ENCODE measurements around the gene TACC3.
"Not testable (repeated sequence)": the region's sequence is repeated elsewhere in the genome, so short reads cannot be mapped to it uniquely, and the experiment has no call there.

TACC3 gene
- 55.9 to 165 (median 149) reads per million in 3 experiments for total RNA-seq

DNA sequence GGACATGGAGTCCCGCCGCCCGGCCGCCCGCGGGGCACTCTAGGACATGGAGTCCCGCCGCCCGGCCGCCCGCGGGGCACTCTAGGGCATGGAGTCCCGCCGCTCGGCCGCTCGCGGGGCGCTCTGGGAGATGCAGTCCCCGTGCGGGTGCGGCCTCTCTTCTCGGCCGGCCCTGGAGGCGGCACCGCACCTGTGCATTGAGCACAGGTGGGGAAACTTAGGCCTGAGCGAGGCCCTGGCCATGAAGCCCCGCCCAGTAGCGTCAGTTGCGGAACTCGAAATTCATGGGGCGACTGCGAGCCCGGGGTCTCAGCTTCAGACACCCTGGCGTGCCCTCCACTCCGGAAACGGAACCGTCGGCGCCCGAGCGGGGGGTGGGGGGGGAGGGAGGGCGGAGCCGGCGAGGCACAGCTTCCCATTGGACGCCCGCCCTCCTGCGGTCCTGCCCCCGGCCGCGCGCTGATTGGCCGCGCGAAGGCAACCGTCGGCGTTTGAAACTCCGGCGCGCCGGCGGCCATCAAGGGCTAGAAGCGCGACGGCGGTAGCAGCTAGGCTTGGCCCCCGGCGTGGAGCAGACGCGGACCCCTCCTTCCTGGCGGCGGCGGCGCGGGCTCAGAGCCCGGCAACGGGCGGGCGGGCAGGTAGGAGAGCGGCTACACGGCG lies at the start of gene TACC3, which contains the start of gene TMEM129:
TACC3 (plus strand) TSS at position 519 of the 663 bp plus-strand sequence. CDS start 1,901 bp downstream, outside the sequence.
TMEM129 (minus strand) TSS at position 321 of the 663 bp plus-strand sequence. CDS start 486 bp downstream, outside the sequence.
- peak; percentile 97 for DNase-seq

DNA sequence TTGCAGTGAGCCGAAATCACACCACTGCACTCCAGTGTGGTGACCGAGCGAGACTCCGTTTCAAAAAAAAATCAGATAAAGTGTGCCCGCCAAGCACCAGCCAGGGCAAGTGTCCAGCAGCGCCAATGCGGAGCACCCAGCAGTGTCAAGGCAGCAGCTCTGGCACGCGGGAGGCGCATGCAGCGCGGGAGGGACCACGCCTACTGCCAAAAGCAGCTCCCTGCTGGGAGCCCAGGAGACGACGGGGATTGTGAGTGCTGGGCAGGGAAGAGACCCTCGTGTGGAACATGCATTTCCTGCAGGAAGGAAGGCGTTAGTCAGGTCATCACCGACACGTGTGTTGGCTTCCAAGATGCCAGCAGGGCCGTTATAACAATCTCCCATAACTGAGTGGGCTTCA lies 47.6 kb upstream of the TACC3 start:
- DNase-seq, result no peak

DNA sequence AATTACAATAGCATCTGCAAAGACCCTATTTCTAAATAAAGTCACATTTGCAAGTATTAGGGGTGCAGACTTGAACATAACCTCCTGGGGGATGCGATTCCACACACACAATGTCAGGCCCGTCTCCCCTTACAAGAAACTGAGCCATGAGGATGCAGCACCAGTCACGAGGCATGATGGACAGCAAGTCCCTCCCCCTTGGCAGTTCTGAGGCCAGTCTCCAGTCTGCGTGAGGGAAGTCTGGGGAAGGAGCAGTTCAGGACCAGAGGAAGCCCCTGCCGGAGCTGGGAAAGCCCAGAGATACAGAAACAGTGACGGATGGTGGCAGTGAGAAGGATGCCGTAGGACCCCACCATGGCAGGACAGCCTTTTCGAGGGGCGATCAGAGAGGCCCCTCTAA lies 46.6 kb upstream of the TACC3 start:
- DNase-seq, result no peak

DNA sequence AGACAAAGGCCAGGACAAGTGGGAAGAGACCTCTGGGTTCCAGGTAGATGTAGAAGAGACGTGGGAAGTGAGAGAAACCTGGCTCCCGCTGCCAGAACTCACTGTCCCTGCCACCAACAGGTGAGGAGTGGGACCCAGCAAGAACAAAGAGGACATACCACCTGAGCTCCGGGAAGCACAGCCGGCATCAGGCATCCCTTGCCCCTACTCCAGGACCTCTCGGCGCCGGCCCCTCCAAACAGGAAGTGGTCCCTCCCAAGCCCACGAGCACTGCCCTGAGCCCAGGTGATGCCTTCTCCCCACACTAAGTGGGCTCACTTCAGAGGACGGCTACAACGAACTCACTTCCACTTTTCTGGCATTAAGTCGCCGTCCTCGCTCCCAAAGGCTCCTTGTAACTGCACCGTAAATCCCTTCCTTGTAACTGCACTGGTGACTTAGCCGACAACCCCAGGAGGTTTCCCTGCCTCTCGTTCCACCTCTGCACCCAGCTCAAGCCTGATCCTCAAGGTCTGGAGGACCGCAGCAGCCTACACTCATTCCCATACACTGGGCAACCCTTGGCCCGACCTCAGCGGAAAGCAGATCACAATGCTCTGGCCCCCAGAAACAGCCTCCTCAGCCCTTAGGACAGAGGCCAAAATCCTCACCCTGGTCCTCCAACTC lies 46.1 kb upstream of the TACC3 start:
- DNase-seq, result no peak

DNA sequence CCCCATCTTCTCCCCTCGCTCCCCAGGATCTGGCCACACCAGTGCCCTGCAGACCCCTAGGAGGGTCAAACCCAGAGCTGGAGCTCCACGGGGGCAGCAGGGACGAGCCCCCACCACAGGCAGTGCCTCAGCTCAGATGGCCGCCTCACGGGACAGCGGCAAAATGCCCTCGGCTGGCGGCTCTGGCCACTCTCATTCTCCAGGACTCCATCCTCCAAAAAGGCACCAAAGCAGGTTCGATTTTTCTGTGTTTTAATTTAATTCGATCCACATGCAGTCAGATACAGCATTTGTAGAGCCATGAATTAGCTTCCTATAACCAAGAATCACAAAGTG lies 45.6 kb upstream of the TACC3 start:
- DNase-seq, result no peak

DNA sequence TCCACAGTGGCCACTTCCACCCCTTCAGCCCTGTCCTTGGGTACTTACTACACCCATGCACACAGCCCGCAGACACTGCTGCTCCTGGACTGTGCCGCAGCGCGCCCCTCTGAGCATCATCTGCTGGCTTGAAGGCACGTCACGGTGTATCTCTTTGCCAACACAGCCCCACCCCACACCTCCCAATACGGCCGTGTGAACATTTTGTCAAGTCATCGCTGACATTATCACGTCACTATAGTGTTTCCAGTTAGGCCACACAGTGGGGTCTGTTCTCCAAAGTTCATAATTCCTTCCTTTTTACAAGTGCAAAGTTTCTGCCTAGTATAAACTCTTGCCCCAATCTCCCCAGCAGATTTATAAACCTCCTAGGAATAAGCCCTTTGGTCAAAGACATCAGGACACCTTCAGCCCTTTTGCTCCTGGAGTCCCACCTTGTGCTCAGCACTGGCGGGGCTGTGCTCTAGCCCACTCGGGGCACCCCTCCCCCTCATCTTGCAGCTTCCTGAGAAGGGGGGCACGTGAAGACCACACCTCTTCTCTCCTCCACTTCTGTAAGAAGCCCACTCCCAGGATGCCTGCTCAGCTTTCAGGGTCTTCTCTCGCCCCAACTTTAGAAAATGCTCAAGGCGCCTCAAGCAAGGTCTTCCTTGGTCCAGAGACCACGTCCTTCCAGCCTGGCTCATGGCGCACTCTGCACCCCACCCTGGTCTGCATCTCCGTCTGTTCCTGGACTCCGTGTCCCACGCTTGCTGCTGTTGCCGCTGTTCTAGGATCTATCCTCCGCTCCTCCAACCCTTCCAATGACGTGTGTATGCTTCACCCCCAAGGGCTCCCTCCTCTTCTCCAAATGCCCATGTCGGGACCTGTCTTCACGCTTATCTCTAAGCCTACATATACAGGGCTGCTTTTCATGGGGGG lies 44.5 kb upstream of the TACC3 start:
- no peak for DNase-seq

DNA sequence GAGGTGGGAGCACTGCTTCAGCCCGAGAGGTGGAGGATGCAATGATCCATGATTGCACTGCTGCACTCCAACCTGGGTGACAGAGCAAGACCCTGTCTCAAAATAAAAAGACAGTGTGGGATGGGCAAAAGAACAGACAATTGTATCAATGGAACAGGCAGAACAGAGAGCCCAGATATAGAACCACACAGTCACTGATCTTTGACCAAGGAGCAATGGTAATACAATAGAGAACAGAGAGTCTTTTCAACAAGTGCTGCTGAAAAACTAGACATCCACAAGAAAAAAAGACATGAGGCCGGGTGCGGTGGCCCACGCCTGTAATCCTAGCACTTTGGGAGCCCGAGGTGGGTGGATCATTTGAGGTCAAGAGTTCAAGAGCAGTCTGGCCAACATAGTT lies 43.1 kb upstream of the TACC3 start:
- DNase-seq, result no peak

DNA sequence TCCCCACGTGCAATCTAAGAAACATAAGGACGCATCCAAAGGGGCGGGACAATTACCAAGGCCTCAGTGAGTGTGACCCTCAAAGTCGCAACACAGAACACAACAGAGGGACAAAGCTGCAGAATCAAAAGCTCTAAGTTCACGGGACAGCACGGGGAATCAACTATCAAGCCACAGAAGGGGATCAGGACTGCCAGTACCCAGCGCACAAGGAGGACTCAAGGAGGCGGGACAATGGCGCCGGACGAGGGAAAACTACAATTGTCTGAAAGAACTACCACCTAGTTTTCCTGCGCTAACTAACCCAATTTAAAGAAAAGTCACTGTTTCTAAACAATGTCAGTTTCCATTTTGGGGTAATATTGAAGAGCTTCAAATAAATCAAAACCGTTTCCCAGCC lies 38.5 kb upstream of the TACC3 start:
- no peak for DNase-seq

DNA sequence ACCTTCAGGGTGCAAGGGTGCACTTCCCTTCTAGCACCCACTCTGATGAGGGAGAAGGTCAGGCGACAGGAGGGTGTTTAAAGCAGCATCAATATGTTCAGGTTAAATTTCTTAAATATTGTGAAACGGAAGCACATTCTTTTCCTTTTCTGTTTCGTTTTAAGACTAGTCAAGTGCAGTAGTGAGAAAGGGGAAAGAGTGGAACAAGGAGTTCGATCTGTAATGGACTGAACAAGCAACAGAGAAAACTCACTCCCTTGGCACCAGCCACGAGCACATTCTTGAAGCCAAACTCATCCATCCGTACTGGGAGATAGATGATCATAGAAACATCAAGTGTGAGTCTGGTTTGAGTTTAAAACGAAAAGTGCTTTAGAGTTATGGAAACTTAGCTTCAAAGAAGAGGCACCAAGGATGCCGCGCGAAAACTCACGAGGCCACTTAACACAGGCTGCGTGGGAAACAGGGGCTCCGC lies 38.0 kb upstream of the TACC3 start:
- DNase-seq, result no peak

DNA sequence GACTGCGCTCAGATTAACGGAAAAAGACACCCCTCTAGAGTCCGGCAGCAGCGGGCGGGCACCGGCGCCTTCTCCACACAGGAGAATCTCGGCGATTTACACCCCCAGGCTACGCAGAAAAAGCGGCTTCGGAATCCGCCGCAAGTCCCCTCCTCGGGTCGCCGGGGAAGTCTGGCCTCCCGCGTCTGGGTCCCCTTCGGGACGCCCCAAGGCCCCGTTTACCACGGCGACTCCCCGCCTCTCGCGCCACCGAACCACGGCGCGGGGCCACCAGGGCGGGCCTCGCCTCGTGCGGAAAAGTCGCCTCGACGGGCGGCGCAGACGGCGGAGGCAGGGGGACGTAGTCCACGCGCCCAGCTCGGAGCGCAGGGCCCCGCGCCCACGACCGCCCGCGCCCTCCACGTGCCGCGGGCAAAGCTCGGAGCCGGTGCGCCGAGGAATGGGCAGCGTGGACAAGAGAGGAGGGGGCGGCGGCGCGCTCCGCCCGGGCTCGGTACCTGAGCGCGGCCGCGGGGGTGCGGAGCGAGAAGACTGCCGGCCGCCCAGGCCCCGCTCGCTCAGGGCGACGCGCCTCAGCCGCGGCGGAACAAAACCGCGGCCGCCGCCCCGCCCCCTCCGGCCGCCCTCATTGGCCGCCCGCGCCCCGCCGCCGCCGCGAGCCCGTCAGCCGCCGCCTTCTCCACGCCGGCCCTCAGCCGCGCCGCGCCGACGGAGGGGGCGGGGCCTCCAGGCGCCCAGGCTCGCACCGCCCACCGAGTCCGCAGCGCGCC lies 37.4 kb upstream of the TACC3 start, which contains the start of gene FAM53A:
FAM53A (minus strand) TSS at position 578 of the 770 bp plus-strand sequence. CDS start 15,572 bp downstream, outside the sequence.
- DNase-seq, result peak; percentile 90

DNA sequence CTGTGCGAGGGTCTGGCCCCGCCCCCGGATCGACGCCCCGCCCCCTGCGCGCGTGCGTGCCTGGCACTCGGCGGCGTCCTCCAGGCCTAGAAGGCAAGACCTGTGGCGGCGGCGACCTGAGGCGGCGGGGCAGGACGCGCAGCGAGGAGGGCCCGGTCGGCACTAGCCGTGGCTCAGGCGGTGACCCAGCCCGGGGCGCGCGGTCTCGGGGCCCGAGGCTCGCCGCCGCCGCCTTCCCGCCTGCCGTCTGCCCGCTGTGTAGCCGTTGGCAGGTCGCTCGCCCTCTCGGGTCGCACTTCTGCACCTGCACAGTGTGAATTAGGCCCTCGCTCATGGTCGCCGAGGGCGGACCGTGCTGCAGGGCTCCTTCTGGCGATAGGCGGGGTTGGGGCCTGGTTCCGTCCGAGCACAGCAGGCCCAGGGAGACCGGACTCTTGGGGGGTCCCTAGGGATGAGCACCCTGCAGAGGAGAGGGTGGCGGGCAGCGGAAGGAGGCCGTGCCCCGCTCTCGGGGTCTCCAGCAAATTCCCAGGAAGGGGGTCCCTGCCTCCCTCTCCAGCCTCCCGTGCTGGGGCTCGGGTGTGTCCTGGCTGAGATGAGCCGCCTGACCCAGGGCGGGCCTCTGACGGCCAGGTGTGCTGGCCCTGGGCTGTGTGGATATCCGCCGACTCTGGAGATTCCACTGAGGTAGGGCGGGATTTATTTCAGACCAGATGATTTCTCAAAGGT lies 36.7 kb upstream of the TACC3 start:
- no peak for DNase-seq

DNA sequence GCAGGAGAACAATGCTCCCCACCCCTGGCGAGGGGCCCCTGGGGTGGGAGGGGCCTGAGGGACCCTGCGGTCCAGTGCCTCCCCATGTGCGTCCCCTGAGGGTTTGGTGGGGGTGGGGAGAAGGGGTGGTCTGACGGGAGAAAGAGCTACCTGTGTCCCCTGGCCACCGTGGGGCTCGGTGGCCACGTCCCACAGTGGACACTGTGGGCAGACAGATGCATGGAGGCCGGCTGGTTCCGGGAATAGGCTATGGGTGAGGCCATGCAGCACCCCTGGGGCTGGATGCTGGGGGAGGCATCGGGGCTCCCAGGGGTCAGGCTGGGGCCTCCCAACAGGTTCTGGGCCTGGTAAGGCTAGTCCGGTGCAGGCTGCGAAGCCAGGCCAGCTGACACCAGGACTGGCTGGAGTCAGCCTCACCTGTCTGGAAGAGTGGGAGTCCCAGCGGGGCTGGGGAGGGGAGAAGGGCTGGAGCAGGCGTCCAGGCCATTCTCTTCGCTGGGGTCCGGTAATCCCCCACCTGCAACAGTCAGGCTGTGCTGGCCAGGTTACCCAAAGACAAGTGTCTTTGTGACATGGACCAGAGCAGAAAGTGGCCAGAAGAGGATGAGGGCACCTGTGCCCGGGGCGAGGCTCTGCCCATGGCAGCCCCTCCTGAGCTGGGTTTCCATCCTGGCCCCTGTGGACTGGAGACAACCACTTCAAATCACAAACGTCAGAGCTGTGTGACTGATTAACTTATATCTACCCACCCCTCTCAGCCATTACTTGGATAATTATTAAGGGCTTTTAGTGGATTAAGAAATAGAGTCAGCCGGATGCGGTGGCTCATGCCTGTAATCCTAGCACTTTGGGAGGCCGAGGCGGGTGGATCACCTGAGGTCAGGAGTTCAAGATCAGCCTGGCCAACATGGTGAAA lies 35.8 kb upstream of the TACC3 start:
- DNase-seq, result no peak

DNA sequence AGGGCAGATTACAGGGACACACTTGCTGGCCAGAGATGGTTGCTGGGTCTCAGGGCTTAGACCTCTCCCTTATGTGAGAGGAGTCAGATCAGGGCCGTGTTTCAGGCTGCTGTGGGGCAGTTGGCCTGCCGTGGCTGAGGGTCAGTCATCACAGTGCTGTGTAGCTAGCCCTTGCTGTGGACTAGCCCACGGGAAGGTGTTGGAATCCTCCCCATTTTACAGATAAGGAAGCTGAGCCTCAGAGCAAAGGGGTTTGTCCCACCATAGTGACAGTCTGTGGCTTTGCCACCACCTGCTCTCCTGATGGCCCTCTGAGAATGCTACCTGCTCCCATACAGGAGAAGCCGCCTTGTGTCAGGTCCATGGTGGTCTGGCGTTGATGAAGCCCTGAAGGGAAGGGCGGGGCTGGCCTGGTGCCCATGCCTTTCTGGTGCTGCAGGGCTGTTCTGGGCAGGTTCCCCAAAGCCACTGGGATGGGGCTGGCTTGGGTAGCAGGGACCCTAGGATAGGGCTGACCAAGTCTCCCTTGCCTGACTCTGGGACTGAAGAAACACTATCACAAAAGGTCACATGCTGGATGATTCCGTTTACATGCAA lies 34.8 kb upstream of the TACC3 start:
- DNase-seq, result no peak

DNA sequence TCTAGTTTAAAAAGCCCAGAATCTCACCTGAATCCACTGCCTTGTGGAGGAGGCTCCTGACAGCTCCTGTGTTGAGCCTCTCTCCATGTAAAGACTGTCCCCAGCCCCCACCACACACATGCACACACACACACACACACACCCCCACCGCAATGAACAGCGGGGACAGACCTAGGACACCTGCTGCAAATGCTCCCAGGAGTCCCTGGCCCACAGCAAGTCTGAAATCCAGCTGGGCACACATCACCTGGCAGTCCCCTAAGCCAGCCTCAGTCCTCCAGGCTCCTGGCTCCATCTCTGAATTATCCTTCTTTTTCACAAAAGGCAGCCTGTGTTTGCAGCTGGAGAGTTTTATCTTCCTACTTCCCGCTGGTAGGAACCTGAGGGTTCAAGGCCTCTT lies 30.6 kb upstream of the TACC3 start:
- DNase-seq, result no peak

DNA sequence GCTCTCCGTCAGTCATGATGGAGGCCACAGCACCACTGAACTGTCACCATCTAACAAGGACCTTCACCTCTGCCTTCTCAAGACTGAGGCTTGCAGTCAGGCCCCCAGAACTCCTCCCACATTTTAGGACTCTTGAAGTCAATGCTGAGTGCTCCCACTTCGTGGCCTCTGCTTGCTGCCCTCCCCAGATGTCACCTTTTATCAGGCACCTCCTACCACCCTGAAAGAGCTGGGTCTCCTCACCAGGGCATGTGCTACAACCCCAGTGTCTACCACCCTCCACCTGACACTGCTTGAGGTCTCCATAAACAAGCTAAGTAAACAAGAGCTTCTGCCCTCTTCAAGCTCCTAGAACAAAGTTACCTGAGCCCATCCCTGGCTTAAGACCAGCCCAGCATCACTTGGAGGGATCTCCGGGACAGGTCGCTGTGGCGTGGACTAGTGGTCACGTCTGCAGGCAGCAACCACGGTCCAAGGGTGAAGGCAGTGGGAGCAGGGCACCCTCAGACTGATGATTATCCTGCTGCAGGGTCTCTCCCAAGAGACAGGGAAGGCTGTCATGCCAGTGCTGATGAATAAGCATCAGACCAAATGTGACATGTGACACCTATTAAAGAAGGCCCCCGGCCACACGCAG lies 29.5 kb upstream of the TACC3 start:
- no peak for DNase-seq

DNA sequence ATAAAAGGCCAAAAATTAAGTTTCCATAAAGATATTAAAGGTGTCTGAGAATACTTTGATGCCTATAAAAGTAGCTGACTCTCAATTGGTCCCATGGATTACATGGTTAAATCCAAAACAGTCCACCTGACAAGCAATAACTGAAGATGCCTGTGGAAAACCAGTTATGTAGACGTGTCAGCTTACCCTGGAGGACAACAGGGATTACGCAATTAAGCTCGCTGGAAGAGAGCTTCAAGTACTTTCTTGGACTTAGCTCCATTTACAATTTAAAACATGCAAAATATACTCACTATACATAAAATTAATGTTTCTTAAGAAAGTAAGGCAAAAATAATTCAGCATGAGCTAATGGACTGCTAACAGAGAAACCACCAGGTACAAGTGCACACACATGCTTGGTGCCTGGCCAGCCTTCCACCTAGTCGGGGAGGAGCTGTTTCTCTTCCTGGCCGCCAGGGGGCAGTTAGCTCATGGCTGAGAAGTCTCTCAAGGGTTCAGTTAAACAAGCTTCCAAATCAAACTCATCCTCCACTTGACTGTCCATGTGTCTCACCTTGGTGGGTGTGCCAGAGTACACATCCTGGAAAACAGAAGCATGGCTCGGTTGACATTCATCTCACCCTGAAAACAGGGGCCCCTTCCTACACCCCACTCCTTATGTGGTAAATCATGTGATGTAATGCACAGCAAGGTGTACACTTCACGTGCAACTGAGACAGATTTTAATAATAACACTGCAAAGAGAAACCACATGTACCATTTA lies 28.0 kb upstream of the TACC3 start:
- DNase-seq, result peak; percentile 78

DNA sequence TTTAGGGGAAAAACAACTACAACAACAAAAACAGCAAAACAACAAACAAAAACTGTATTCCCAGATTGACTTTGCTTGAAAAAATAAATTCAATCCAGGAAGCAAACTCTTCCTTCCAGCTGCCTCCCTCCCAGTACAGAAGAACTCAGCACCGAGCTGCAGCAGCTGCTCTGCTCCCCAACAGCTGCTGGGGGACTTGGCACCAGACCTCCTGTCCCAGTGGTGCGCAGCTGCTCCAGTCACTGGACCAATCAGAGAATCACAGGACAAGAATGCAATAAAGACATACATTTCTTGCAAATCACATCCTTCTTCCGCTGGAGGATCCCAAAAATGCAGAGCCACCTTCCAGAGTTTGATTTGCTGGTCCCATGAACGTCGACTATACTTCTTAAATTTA lies 25.4 kb upstream of the TACC3 start:
- DNase-seq, result no peak

DNA sequence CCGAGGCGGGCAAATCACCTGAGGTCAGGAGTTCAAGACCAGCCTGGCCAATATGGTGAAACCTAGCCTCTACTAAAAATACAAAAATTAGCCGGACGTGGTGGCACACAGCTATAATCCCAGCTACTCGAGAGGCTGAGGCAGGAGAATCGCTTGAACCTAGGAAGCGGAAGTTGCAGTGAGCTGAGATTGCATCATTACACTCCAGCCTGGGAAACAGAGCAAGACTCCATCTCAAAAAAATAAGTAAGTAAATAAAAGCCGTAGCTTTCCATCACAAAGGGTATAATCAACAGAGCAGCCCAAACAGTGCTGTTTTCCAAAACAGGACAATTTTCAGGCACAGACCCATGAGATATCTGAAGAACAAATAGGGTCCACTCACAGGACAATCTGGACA lies 19.6 kb upstream of the TACC3 start:
- not testable (repeated sequence) for DNase-seq

DNA sequence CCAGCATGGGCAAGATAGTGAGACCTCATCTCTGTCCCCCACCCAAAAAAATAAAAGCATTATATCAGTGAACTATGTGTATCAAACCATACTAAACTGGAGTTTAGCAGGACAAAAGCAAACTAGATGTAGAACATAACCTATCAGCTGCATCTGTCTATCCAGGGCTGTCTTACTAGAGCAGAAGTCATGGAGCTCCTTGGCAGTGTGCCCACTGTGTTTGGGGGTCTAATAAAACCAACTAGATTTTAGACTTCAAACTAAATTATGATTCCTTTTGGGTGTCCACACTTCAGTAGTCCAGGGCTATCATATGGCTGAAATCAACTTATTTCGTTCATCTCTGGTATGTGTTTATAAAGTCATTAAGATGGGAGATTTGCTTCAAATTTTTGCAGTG lies 17.5 kb upstream of the TACC3 start:
- DNase-seq, result no peak
